RWPE2 (cell line): ENCODE data around the gene FARS2.

Source experiments
- ATAC-seq: fragments of 200-7000 bp; cut with Tn5 transposase; 3 replicates; pipeline ENCODE4 v1.9.1; 2021; ENCODE audit warnings: low read depth
- DNase-seq: peaks from one replicate; pipeline ENCODE4 v3.0.0-alpha.2; 2020; ENCODE audit warnings: low spot score
- H3K27ac ChIP-seq: fragments of 450-650 bp; 2 replicates; pipeline ENCODE4 v1.5.1; 2017; ENCODE audit warnings: mild to moderate bottlenecking; ENCODE audit not compliant: poor library complexity, severe bottlenecking
- H3K27me3 ChIP-seq: fragments of 250-450 bp; sonication (Bioruptor Pico); 2 replicates; pipeline ENCODE4 v1.5.1; 2021; ENCODE audit warnings: mild to moderate bottlenecking, moderate library complexity; ENCODE audit not compliant: insufficient read depth, poor library complexity, severe bottlenecking
- H3K36me3 ChIP-seq: fragments of 250-450 bp; sonication (Bioruptor Pico); 2 replicates; pipeline ENCODE4 v1.5.1; 2020; ENCODE audit warnings: low read depth, mild to moderate bottlenecking, moderate library complexity
- H3K4me1 ChIP-seq: fragments of 250-450 bp; sonication (Bioruptor Pico); 2 replicates; pipeline ENCODE4 v1.5.1; 2021; ENCODE audit warnings: mild to moderate bottlenecking, moderate library complexity; ENCODE audit not compliant: insufficient read depth, poor library complexity, severe bottlenecking
- H3K4me3 ChIP-seq: fragments of 250-450 bp; sonication (Bioruptor Pico); 2 replicates; pipeline ENCODE4 v1.5.1; 2021; ENCODE audit warnings: mild to moderate bottlenecking, moderate library complexity; ENCODE audit not compliant: severe bottlenecking
- H3K9me3 ChIP-seq: fragments of 250-450 bp; sonication (Bioruptor Pico); 2 replicates; pipeline ENCODE4 v1.5.1; 2021; ENCODE audit warnings: mild to moderate bottlenecking, moderate library complexity; ENCODE audit not compliant: severe bottlenecking
- CTCF ChIP-seq: fragments of 450-650 bp; IDR thresholded peaks from one replicate; pipeline ENCODE4 v1.5.1; 2017; ENCODE audit warnings: mild to moderate bottlenecking, moderate library complexity; ENCODE audit not compliant: poor library complexity, severe bottlenecking

The FARS2 gene

GRCh38 chr6:5580736-5581581 is 319.6 kb downstream of the FARS2 start:
- ATAC-seq (no peak), DNase-seq (no peak)
- H3K27ac ChIP-seq = no peak overlapping the region
- H3K4me3 ChIP-seq = no peak overlapping the region
- no peaks in the 10 kb centered on the region for H3K9me3 ChIP-seq
- no peaks in the 10 kb centered on the region for H3K27me3 ChIP-seq
- no peaks in the 10 kb centered on the region for H3K36me3 ChIP-seq
- H3K4me1 ChIP-seq = no peaks in the 10 kb centered on the region
- no peak for TF ChIP-seq CTCF

- H3K27me3 ChIP-seq = no peaks in the 10 kb centered on the region
- no peak overlapping the region for H3K4me3 ChIP-seq
- H3K27ac ChIP-seq = no peak overlapping the region
- DNase-seq (no peak), ATAC-seq (no peak)
- H3K36me3 ChIP-seq = no peaks in the 10 kb centered on the region
- no peaks in the 10 kb centered on the region for H3K4me1 ChIP-seq
- H3K9me3 ChIP-seq = no peaks in the 10 kb centered on the region
- no peak for TF ChIP-seq CTCF
Observed at GRCh38 chr6:5582762-5583161, 321.4 kb downstream of the FARS2 start.

GRCh38 chr6:5583528-5583927 is 322.2 kb downstream of the FARS2 start:
- Histone ChIP-seq H3K27ac (no peak overlapping the region), H3K27me3 (no peaks in the 10 kb centered on the region), H3K36me3 (no peaks in the 10 kb centered on the region), H3K4me1 (no peaks in the 10 kb centered on the region), H3K4me3 (no peak overlapping the region), H3K9me3 (no peaks in the 10 kb centered on the region)
- TF ChIP-seq CTCF = no peak
- ATAC-seq (no peak), DNase-seq (no peak)

- no peak overlapping the region for H3K27ac ChIP-seq
- ATAC-seq (no peak), DNase-seq (no peak)
- no peaks in the 10 kb centered on the region for H3K36me3 ChIP-seq
- no peak for TF ChIP-seq CTCF
- no peaks in the 10 kb centered on the region for H3K9me3 ChIP-seq
- no peaks in the 10 kb centered on the region for H3K27me3 ChIP-seq
- H3K4me3 ChIP-seq = no peak overlapping the region
- H3K4me1 ChIP-seq = no peaks in the 10 kb centered on the region
Observed at GRCh38 chr6:5584078-5584482, 322.8 kb downstream of the FARS2 start.

GRCh38 chr6:5587648-5588047 is 326.3 kb downstream of the FARS2 start:
- DNase-seq (no peak), ATAC-seq (no peak)
- no peaks in the 10 kb centered on the region for H3K36me3 ChIP-seq
- no peaks in the 10 kb centered on the region for H3K4me1 ChIP-seq
- no peak overlapping the region for H3K27ac ChIP-seq
- no peaks in the 10 kb centered on the region for H3K9me3 ChIP-seq
- no peak overlapping the region for H3K4me3 ChIP-seq
- no peaks in the 10 kb centered on the region for H3K27me3 ChIP-seq
- no peak for TF ChIP-seq CTCF
